Measurements from ENCODE around the gene CFAP20DC. TPM values are rescaled to one million over a fixed set of nuclear protein-coding genes. Genes with fewer than 3 reads are reported as not detected.

CFAP20DC gene
- total RNA-seq, 1 donor from 2014 or later = not detected

DNA sequence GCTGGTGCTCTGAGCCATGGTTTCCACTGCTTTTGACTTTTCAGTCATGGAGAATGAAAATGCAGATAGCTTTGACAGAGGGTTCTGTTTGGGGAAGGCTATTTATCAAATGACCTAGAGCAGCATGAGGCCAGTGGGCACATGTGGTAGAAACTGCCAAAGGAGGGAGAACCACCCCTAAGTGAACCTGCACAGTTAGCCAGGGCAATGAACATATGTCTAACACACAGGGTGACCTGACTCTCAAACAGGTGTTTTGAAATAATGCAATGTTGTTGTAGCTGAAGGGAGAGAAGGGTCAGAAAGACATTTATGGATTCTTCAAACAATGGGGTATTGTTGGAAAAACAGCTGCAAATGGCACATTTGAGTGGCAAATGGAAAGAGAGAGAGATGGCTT is 208.9 kb downstream of the CFAP20DC start:
- no peak for TF ChIP-seq CTCF (IDR thresholded peaks at IDR 0.05; ENCODE audit: borderline replicate concordance)
- no peaks in the 10 kb centered on the region for H3K9me3 ChIP-seq (replicated peaks)
- intact Hi-C loops (cut with micrococcal nuclease) = no loop called here
- H3K4me3 ChIP-seq = no peak overlapping the region
- H3K27ac ChIP-seq (replicated peaks) = no peak overlapping the region
- DNase-seq = no peak
- H3K4me1 ChIP-seq = no peaks in the 10 kb centered on the region
- no peaks in the 10 kb centered on the region for H3K27me3 ChIP-seq (ENCODE audit: low read depth)
- no peaks in the 10 kb centered on the region for H3K36me3 ChIP-seq

DNA sequence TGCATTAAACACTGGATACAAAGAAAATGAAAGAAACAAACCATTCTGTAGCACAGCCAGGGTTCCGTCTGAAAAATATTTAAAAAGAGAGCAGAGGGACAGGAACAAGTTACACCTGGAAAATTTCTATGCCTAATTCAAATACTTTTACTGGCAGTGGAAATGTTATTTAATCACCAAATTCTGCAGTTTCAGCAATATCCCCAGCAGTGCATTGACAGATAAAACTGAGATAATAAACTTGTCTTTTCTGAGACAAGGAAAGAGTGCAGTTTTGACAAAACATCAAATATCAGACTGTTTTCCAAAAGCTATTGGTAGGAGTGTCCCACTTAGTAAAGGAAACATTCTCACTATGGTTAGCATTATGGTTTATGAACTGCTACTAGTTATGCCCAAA is 209.9 kb downstream of the CFAP20DC start:
- no peak for DNase-seq
- Histone ChIP-seq H3K4me3 (no peak overlapping the region), H3K4me1 (no peaks in the 10 kb centered on the region), H3K27ac (replicated peaks) (no peak overlapping the region), H3K9me3 (replicated peaks) (no peaks in the 10 kb centered on the region), H3K36me3 (no peaks in the 10 kb centered on the region), H3K27me3 (ENCODE audit: low read depth) (no peaks in the 10 kb centered on the region)
- TF ChIP-seq CTCF (IDR thresholded peaks at IDR 0.05; ENCODE audit: borderline replicate concordance) = no peak
- intact Hi-C loops (cut with micrococcal nuclease) = no loop called here

DNA sequence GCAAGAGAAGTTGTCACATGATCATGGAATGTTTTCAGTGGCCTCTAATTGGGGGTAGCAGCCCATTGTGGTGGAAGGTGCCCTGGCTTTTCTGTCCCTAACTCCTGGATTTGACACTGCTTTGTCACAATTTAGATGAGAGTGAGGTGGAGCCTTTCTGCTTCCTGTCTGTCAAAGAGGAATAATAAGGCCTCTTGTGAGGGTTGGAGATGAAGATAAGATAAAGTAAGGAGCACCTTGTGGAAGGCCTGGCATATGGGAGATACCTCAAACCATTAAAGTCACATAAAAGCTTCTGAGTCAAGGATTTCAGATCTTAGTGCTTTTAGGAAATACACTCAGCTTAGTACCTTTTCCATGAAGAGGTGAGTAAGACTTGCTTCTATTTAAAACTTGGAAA is 210.6 kb downstream of the CFAP20DC start:
- TF ChIP-seq CTCF (IDR thresholded peaks at IDR 0.05; ENCODE audit: borderline replicate concordance) = no peak
- H3K36me3 ChIP-seq = no peaks in the 10 kb centered on the region
- no peak overlapping the region for H3K27ac ChIP-seq (replicated peaks)
- no peaks in the 10 kb centered on the region for H3K27me3 ChIP-seq (ENCODE audit: low read depth)
- no peak overlapping the region for H3K4me3 ChIP-seq
- DNase-seq = no peak
- H3K4me1 ChIP-seq = no peaks in the 10 kb centered on the region
- no peaks in the 10 kb centered on the region for H3K9me3 ChIP-seq (replicated peaks)
- intact Hi-C loops (cut with micrococcal nuclease) = no loop called here

GRCh38 chr3:58837856-58838255 is 212.0 kb downstream of the CFAP20DC start:
- intact Hi-C loops (cut with micrococcal nuclease) = no loop called here
- Histone ChIP-seq H3K27ac (replicated peaks) (no peak overlapping the region), H3K36me3 (no peaks in the 10 kb centered on the region), H3K27me3 (ENCODE audit: low read depth) (no peaks in the 10 kb centered on the region), H3K9me3 (replicated peaks) (no peaks in the 10 kb centered on the region), H3K4me3 (no peak overlapping the region), H3K4me1 (no peaks in the 10 kb centered on the region)
- no peak for DNase-seq
- TF ChIP-seq CTCF (IDR thresholded peaks at IDR 0.05; ENCODE audit: borderline replicate concordance) = no peak

DNA sequence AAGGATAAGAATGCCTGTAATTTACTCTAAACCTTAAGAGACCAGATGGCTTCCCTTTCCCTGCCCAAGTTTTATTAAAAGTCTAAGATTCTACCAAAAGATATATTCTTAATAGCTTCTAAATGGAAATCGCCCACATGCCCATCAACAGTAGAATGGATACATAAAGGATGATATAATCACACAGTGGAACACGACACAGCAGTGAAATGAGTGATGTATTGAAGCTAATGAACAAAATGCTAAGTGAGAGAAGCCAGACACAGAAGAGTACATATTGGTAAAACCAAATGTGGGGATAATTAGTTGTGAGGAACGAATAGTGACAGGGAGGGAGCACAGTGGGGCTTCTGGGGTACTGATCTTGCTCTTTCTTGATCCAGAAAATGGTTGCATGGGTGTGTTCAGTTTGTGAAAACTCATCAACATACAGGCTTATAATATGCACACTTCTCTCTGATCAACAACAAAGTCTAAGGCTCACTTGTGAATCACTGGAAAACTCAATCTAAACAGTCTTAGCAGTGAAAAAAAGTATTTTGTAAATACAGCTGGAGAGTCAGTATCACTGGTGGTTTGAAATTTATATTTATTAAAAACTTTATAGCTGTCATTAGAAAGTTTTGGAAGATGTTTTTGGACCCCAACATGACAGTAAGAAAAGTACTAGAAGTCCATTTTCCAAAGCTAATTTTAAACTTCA is 212.5 kb downstream of the CFAP20DC start:
- no peak overlapping the region for H3K27ac ChIP-seq (replicated peaks)

More for the DNA sequence above, 212.5 kb downstream of the CFAP20DC start:
- H3K4me1 ChIP-seq = no peaks in the 10 kb centered on the region
- H3K27me3 ChIP-seq (ENCODE audit: low read depth) = no peaks in the 10 kb centered on the region
- H3K4me3 ChIP-seq = no peak overlapping the region
- DNase-seq = no peak
- H3K36me3 ChIP-seq = no peaks in the 10 kb centered on the region
- TF ChIP-seq CTCF (IDR thresholded peaks at IDR 0.05; ENCODE audit: borderline replicate concordance) = no peak
- intact Hi-C loops (cut with micrococcal nuclease) = no loop called here
- no peaks in the 10 kb centered on the region for H3K9me3 ChIP-seq (replicated peaks)
